HG03565 (cell line): ENCODE data around the gene OR13C2.
"Not testable (repeated sequence)": the region's sequence is repeated elsewhere in the genome, so short reads cannot be mapped to it uniquely, and the experiment has no call there.

Source experiments
- ATAC-seq: cut with Tn5 transposase; IDR thresholded peaks from one replicate; pipeline ENCODE4 v1.9.1; 2021; ENCODE audit warnings: mild to moderate bottlenecking, moderate library complexity; ENCODE audit not compliant: unreplicated experiment

The OR13C2 gene, protein sequence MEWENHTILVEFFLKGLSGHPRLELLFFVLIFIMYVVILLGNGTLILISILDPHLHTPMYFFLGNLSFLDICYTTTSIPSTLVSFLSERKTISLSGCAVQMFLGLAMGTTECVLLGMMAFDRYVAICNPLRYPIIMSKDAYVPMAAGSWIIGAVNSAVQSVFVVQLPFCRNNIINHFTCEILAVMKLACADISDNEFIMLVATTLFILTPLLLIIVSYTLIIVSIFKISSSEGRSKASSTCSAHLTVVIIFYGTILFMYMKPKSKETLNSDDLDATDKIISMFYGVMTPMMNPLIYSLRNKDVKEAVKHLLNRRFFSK

GRCh38 chr9:104605527-104605926 is at the start of gene OR13C2:
Gene OR13C2, minus strand, starts transcription at chr9:104605627. Its CDS starts 0 bp downstream, at chr9:104605627.
- not testable (repeated sequence) for ATAC-seq

GRCh38 chr9:104635456-104635855 is 30.0 kb upstream of the OR13C2 start:
- ATAC-seq, result no peak

DNA sequence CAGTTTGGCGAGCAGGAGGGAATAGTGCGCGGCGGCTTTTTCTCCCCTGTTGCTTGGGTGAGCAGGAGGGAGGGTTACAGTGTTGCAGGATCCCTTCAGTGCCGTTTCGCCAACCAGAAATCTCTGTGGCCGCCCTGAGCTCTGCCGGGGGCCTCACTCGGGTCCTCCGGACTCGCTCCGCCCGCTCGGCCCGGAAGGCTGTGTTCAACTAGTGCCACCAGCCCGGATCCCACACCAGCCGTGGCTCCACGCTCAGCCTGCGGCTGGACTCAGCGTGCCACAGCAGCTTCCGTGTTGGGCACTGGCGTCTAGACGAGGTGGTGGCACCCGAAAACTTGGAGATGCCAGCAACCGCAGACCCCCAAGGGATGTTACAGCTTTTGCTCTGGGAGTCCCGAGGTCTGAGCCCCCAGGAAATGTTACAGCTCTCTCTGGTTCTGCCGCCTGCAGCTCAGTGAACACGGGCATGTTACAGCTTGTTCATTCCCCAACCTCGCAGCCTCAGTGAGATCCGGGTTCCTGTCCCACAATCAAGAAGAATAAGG is 28.6 kb upstream of the OR13C2 start:
- no peak for ATAC-seq

GRCh38 chr9:104625964-104626363 is 20.5 kb upstream of the OR13C2 start:
- ATAC-seq, result not testable (repeated sequence)

DNA sequence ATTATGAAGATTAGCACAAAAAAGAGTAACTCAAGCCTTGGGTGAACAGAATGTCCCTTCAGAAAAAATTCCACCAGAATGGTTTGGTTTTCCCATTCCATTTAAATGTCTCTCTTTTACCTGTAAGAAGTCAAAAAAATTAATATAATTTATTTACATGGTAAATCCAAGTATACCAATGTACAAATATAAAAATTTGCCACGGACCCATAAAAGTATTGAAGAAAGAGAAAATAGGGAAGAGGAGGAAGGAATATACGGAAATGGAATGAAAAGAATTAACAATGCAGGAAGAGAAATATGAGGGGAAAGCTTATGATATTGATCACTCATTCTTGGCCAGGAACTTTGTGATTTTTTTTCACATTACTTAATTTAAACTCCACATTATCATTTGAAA is 12.7 kb upstream of the OR13C2 start, which contains the start of gene OR13C9:
Gene OR13C9, minus strand, starts transcription at position 101 of the 400 bp plus-strand sequence. Its CDS starts 0 bp downstream, at position 101.
- ATAC-seq, result no peak

GRCh38 chr9:104617418-104617817 is 12.0 kb upstream of the OR13C2 start:
- no peak for ATAC-seq

- ATAC-seq, result no peak
Observed at GRCh38 chr9:104611213-104611612, 5.8 kb upstream of the OR13C2 start.

DNA sequence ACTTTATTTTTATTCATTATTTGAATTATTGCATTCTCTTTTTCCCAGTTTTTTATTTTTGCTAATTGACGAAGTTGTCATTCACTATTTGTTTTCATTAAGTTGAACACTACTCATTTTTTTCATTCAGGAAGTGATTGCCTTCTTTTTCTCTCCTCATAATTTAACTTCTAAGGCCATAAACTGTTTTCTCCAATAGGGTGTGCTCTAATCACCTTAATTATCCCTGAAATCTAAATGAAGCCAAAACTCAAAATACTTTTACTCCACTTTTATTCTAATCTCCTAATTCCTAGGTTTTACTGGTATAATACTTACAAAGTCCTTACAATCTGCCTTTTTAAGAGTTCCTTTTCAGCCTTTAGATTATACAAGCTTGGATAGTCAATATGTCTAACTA is 2.9 kb upstream of the OR13C2 start:
- no peak for ATAC-seq

DNA sequence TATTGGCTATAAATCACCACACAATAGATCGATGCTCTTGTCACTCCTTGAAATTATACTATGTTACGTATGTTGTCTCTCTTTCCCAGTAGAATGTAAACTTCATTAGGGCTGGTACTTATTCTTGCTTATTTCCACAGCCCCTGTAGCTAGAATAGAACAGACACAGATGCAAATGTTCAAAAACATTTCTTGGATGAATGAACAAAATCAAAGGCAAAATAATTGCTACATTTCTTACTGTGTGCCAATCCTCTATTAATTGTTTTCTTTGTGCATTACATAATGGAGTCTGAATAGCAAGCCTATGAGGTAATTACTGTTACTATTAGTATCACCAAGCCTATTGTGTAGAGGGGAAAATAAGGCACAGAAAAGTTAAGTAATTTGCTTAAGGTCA is 725 bp upstream of the OR13C2 start:
- no peak for ATAC-seq

GRCh38 chr9:104604801-104605200 is 626 bp downstream of the OR13C2 start:
- ATAC-seq, result no peak

DNA sequence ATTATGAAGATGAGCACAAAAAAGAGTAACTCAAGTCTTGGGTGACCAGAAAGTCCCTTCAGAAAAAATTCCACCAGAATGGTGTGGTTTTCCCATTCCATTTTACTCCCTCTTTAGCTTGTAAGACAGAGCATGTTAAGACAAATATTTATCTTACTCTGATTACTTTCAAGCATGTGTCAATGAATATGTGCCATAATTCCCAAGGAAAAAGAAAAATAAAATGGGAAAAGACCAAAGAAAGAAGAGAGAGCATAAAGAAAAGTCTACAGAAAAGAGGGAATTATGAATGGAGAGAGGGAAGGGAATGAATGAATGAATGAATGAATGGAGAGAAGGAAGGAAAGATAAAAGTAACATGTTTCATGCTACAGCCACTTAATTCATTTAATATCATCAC is 6.1 kb downstream of the OR13C2 start, which contains the start of gene OR13C5:
Gene OR13C5, minus strand, starts transcription at position 101 of the 400 bp plus-strand sequence. Its CDS starts 0 bp downstream, at position 101.
- not testable (repeated sequence) for ATAC-seq

DNA sequence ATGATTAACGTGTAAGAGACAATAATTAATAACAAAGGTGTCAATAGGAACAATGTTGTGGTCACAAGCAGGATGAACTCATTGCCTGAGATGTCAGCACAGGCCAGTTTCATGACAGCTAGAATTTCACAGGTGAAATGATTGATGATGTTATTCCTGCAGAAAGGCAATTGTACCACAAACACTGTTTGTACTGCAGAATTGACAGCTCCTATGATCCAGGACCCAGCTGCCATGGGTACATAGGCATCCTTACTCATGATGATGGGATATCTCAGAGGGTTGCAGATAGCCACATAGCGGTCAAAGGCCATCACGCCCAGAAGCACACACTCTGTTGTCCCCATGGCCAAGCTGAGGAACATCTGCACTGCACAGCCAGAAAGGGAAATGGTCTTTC is 6.7 kb downstream of the OR13C2 start:
- ATAC-seq, result not testable (repeated sequence)

DNA sequence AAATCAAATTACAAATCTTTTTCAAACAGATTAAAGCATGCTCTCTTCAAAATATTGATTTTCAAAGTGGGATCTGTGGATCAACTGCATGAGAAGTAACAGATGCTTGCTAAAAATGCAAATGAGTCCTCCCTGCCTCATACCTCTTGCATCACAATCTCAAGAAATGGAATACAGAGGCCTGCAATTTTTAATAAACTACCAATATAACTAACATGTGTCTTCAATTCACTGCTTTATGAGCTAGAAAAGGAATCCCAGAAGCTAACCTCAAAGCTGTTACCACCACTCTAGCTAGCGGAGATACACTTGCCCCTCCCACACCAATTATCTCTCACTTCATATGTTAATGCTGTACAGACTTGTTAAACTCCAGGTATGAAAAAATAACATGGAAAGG is 15.8 kb downstream of the OR13C2 start:
- no peak for ATAC-seq

DNA sequence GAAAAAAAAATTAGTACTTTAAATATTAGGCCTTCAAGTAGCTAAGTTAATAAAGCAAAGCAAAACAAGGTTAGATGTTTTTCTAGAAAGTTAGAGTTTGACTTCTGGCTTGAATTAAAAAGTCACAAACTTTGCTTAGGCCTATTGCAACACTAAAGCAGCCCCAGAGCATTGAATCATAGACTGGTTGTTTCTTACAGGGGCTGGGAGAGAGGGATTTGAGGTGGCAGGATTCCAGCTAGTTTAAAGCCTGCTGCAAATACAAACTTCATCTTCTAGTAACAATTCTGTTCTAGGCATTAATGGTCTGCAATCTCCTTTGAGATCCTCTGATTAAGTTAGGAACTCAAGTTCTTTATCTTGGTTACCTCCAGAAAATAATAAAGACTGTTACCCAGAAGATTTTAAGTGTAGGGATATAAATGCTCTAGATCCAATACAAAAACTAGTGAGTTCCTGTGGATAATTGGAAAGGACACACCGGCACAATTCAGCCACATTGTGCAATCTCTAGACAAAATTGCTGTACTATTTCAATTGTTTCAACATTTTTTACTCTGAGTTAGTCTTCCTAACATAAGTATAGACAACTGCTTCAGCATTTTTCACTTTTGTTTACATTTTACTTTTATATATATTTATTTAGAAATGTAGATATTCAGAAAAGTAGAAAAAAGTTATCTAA is 18.8 kb downstream of the OR13C2 start:
- ATAC-seq, result no peak

GRCh38 chr9:104580562-104580961 is 24.9 kb downstream of the OR13C2 start:
- no peak for ATAC-seq

DNA sequence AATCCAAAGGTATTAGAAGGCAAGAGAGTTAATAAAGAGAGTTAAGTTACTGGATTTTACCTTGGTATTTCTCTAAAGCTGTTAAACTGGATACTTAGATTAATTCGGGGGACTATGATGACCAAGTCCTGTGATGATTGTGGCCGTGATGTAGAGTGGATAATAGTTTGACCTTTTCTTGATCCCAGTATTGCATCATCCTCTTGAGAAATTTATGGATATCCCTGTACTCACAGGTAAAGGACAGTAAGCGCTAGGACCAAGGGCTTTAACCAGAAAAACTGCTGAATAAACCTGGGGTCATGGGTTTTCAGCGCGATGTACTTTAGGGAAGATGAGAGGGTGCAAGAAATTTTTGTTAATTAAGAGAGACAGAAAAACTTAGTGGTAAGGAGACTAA is 28.2 kb downstream of the OR13C2 start:
- no peak for ATAC-seq

- ATAC-seq, result no peak
Observed at GRCh38 chr9:104575456-104575855, 30.0 kb downstream of the OR13C2 start.

- ATAC-seq, result no peak
Observed at GRCh38 chr9:104572612-104573011, 32.8 kb downstream of the OR13C2 start.

- ATAC-seq, result no peak
Observed at GRCh38 chr9:104568868-104569267, 36.6 kb downstream of the OR13C2 start, which contains the start of gene OR13C8. Gene OR13C8, plus strand, starts transcription at chr9:104569168. Its CDS starts 0 bp downstream, at chr9:104569168.

DNA sequence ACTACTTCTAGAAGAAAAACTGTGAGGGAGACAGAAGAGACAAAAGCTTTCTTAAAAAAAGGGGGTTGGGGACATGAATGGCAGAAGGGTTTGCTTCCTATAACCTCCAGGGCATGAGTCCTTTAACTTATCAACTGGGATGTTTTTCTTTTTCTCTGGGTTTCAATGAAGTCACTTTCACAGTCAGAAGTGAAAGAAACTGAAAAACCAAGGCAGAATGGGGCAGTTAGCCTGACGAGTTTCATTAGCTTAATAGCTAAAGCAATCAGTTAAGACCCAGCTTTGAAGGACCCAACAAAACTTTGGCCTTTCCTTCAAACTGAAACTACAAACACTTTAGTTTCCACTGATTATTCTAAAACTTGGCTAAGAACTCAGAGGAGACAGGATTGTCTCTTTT is 41.1 kb downstream of the OR13C2 start:
- ATAC-seq, result no peak

DNA sequence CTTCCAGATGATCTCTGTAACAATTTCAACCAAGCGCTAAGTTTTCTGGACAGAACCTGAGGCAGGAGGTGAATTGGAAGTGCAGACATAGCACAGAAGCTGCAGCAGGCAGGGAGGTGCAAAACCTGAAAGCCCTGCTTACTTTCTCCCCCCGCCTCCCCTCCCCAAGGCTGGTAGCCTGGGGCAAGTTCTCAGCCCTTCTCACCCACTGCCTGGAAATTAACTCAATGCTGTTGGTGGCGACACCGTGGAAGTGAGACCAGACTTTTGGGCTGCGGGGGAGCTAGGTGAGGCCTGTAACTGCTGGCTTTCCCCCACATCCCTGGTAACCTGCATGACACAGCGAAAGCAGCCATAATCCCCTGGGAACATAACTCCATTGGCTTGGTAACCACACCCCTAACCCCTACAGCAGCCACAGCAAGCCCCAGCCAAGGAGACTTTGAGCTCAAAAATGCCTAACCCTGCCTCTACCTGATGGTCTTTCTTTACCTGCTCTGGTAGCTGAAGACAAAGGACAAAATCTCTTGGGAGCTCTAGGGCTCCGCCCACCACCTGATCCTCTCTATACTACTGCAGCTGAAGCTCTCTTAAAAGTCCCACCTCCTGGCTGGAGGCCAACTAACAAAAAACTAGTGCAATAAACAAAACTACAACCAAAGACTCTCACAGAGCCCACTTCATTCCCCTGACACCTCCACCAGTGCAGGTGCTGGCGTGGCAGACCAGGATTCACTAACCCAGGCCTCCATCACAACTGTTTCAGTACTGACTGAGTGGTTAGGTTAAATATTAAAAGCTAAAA is 48.4 kb downstream of the OR13C2 start:
- ATAC-seq, result no peak
